NCI-H1930 (cell line): Measurements from ENCODE around the gene GBP2.
"Not testable (repeated sequence)": the region's sequence is repeated elsewhere in the genome, so short reads cannot be mapped to it uniquely, and the experiment has no call there.

Experiments used
- DNase-seq, 2 experiments: peaks; one replicate each; lab custom pipeline; 2025; lab: John Stamatoyannopoulos, UW

GBP2 gene

DNA sequence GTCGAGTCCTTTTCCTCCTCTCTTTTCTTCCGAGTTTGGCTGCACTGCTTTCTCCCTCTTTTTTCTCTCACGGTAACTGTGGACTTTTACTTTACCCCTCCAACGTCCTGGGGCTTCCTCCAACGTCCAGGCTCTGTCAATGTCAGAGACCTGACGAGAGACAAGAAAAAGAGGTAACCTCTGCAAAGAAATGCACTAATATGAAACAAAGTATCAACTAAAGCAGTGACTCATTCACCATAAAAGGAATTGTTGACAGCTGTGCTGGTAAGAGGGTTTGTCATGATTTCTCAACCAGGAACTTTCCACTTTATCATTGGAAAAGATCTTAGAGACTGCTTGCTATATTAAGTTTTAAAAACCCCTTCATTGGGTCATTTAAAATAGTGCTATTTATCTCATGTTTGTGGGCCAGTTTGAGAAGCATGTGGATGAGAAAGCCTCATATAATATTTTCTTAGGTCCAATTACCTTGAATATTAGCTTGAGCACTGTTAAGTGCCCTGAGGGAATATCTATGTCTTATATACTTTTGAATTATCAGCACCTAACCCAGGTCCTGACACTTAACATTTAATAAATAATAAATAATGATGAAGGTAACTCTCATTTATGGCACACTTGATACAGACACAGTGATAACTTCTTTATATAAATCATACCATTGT, at the start of gene GBP2:
Gene GBP2 (minus strand): TSS at position 202 of the 668 bp plus-strand sequence. CDS start 4,148 bp downstream, outside the sequence.
- DNase-seq: no peak

DNA sequence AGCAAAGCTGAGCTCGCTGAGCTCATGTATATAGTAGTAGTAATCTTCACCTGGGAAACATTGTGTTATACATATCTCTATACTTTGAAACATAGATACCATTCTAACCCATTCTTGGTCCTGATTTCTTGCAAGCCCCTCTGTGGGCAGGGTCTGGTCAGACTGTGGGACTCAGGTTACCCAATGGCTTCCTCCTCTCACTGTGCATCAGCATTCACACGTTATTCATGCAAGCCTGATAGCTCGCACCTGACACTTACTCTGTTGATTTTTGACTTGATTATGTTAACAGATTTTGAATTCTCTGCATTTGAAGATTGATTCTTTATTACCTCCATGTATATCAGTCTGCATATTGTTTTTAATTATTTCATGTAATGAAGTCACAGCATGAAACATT, 48.6 kb upstream of the GBP2 start:
- no peak for DNase-seq

DNA sequence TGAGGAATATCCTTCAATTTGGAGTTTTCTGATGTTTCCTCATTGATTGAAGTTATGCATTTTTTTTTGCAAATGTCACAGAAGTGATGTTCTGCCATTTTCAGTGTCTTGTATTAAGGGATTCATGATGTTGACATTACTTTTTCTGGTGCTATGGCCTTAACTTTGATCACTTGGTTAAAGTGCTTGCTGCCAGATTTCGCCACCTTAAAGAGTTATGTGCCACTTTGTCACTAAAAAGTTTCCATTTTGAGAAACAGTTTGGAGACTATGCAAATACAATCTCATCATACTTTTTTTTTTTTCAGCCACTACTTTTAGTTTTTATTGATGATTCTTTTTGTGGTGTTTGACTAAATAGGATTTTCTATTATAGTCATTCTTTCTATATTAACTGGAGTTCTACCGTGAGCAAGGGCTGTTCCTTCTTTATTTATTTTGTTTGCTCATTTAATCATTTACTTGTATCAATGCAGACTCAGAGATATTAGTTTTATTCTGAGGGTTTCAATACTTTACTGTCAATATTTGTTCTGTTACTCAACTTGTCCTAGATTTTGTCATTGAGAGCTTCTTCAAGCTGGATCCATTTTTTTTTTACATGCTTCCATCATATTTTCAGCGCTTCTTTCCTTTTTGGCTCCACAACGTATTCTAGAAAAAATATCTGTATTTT, 46.7 kb upstream of the GBP2 start:
- DNase-seq: no peak

DNA sequence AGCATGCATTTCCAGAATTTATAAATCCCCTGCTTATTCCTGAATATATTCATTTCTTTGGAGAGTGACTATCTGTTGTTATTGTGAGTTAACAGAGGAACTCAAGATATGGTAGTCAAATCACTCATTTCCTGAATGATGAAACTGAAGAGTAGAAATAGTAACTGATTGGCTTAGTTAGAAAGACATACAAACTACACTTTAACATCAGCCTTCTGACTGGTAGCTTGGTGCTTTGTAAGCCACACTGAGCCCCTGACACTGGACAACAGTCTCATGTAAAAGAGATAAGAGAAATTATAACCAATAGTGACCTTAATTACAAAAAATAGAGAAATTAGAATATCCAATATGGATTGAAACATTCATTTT, 45.1 kb upstream of the GBP2 start:
- no peak for DNase-seq

DNA sequence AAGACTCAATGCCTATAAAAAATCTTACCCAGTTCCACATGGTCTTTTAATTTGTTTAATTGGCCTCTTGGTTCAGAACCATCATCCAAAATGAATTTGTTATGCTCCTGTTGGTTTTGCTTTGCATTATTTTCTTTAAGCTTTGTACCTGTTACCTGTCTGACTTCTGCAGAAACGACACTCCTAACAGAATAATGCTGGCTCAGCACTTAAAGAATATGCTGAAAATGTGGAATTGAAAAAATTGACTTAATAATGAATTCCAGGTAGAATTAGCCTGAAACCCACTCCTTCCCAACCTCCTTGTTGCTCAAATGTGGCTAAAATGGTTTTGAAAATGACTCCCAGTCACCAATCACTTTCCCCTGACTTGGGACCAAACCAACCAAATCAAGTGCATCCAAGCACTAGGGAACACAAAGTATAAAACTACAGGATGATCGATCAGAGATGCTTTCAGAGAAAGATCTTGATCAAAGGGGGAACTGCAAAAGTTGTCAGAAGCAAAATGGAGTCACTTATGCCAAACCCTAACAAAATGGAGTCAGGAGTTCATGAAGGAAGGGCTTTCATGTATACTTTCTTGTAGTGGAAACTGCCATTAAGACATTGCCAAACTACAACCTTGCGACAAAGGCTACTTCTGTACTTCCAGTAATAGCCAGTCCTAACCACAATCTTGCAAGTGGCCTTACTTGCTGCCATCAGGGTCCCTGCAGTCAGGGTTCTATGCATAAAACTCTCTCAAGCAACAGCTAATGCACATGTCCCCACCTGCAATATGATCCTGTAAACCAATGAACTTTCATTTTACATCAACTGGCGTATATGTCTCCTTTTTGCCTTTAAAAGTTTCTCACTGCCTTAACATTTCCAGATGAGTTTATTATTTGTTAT, 44.5 kb upstream of the GBP2 start:
- no peak for DNase-seq

- DNase-seq: no peak
Observed at GRCh38 chr1:89169166-89169565, 43.3 kb upstream of the GBP2 start.

DNA sequence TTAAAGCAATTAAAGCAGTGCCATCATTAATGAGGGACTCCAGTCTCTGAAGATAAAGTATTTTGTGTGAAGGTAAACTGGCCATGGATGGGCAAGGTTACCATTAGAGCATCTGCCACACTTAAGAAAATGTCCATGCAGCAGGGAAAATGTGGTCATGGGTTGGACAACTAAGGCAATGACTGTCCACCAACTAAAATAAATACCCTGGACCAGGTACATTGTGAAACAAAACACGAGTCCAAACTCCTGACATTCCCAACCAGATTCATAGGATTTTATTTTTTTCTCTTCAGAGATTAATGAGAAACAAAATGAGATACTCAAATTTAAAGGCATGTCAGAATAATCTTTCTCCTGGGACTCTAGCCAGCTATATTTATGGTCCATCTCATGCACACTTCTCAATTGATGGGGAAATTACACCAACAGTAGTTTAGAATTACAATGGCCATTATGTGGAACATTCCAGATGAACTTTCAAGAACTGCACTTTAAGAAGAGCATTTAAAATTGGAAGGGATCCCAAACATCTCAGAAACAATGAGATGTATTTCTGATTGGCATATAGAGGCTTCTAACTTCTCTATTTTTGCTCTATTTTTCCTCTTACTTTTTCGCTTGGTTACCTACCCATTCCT, 41.8 kb upstream of the GBP2 start:
- DNase-seq: no peak

GRCh38 chr1:89166705-89167104, 40.8 kb upstream of the GBP2 start:
- no peak for DNase-seq

DNA sequence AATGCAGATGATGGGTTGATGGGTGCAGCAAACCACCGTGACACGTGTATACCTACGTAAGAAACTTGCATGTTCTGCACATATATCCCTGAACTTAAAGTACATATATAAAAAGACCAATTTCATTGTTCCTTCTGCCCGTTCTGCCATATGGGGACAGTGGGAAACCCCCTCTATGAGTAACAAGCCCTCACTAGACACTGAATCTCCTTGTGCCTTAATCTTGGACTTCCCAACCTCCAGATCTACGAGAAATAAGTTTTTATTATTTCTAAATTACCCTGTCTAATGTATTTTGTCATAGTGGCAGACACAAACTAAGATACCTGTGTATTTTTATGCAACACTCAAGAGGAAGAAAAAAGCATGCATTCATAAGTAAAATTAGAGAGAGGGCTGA, 39.9 kb upstream of the GBP2 start:
- DNase-seq: no peak

GRCh38 chr1:89151047-89151446, 25.1 kb upstream of the GBP2 start:
- DNase-seq: no peak

GRCh38 chr1:89149976-89150375, 24.1 kb upstream of the GBP2 start:
- no peak for DNase-seq

GRCh38 chr1:89149229-89149628, 23.3 kb upstream of the GBP2 start:
- no peak for DNase-seq

GRCh38 chr1:89147678-89148658, 22.1 kb upstream of the GBP2 start:
- DNase-seq: no peak

- DNase-seq: no peak
Observed at GRCh38 chr1:89146721-89147120, 20.8 kb upstream of the GBP2 start.

- DNase-seq: no peak
Observed at GRCh38 chr1:89143484-89143883, 17.6 kb upstream of the GBP2 start.

DNA sequence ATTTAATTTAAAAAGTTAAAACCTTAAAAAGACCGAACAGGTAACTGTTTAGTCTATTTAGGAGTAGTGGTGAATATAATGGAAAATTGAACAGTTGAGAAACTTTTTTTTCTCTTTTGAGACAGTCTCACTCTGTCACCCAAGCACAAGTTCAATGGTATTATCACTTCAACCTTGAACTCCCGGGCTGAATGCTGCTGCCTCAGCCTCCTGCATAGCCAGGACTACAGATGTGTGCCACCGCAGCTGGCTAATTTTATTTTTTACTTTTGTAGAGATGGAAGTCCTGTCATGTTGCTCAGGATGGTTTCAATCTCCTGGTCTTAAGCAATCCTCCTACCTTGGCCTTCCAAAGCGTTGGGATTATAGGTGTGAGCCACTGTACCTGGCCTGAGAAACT, 16.2 kb upstream of the GBP2 start:
- DNase-seq: no peak

DNA sequence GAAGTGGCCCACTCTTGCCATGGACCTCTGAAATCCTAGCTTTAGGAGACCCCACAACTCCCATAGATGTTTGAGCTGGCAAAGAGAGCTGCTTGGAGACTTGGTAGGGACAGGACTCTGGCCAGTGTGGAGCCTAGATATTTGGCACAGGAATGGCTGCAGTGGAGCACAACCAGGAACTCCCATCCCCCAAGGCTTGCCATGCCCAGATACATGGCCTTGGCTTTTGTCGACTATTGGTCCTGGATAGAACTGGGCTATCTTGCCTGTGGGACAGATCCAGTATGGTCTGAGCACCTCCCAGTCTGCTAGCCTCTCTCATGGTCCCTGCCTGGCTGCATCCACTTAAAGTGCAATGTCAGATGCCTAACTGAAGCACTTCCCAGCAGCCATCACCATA, 7.8 kb upstream of the GBP2 start:
- no peak for DNase-seq

DNA sequence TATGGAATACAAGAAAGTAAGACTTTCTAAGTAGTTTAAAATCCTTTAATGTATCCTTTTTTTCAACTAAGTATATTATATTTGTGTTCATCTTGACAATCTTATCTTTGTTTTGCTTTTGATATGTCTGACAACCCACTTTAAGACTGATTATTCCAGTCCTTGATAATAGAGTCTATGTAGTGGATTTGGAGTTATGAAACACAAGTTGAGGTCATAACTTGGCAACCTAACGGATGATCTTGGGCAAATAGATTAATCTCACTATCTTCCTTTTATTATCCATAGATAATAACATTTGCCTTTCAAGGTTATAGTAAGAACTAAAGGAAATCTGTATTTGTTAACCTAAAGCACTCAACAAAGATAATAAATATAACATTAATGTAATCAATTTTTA, 4.8 kb upstream of the GBP2 start:
- DNase-seq: no peak

DNA sequence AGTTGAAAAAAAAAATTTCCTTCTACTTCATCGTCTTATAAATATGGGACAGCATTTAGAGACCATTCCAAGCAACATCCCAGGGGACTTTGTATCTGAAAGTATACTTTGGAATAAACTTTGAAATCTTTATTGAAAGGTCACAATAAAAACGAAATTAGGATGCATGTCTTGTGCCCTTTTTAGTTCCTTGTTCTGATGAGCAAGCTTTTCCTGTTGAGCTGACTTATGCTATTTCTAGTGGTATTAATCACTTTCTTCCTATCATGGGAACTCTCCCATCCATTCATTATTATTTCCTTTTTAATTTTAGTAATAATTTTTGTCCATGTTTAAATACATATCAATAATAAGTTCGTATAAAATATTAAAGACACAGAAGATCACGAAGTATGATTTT, 4.0 kb upstream of the GBP2 start:
- no peak for DNase-seq

DNA sequence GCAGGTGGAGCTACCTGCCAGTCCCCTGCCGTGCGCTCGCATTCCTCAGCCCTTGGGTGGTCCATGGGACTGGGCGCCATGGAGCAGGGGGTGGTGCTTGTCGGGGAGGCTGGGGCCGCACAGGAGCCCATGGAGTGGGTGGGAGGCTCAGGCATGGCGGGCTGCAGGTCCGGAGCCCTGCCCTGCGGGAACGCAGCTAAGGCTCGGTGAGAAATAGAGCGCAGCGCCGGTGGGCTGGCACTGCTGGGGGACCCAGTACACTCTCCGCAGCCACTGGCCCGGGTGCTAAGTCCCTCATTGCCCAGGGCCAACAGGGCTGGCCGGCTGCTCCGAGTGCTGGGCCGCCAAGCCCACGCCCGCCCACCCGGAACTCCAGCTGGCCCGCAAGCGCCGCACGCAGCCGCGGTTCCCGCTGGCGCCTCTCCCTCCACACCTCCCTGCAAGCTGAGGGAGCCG, 2.1 kb upstream of the GBP2 start:
- DNase-seq: not testable (repeated sequence)
